Diencephalon (tissue), 1 donor: ENCODE measurements around the gene CYRIA. TPM values are rescaled to one million over a fixed set of nuclear protein-coding genes. Genes with fewer than 3 reads are reported as not detected.

ENCODE experiments used
- total RNA-seq: library from RNA; depleted of rRNA; stranded (reverse); fragments of >200 nt; gene quantifications from one replicate; pipeline ENCODE4 v1.2.3, GENCODE V29; 2014

CYRIA gene
- 79.6 TPM for total RNA-seq

DNA sequence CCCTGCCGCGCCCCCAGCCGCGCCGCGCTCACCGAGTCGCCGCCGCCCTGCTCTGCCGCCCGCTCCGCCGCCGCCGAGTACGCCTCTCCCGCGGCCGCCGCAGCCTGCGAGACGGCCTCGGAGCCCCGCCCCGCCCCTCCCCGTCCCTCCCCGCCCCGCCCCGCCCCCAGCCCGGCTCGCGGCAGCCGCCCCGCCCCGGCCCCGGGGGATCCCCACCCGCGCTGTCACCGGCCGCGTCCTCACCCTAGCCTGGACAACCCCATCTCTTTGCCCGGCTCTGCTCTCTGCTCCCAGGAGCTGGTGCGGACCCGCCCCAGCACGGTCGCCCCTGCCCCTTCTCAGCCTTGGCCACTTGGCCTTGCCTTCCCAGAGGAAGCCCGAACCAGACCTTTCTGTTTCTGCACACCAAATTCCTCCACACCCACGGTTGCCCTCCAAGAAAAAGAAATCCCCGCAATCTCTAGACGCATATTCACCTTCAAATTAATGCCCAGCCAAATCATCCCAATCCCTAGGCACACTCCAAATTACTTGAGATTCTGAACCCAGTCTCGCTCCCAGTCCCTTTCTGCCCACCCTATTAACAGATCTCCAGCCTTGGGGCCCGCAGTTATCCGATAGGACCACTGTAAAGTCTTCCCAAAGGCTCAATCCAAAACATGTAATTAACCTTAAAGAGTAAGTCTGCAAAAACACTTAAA, at the start of gene CYRIA:
CYRIA (minus strand) TSS at position 87 of the 701 bp plus-strand sequence. CDS start 77,715 bp downstream, outside the sequence.

